HEK293T (cell line): ENCODE measurements around the gene CYP1A1.

Source experiments
- BHLHE40 ChIP-seq: fragments of 450-650 bp; IDR thresholded peaks from 2 replicates; pipeline ENCODE4 v1.6.1; 2016; ENCODE audit warnings: mild to moderate bottlenecking, moderate library complexity, borderline replicate concordance
- CTBP1 ChIP-seq: fragments of 450-650 bp; IDR thresholded peaks from 2 replicates; pipeline ENCODE4 v1.6.1; 2016; ENCODE audit warnings: borderline replicate concordance
- ELF4 ChIP-seq: fragments of 450-650 bp; IDR thresholded peaks from 2 replicates; pipeline ENCODE4 v1.6.1; 2017; ENCODE audit warnings: antibody characterized with exemption
- FOXK2 ChIP-seq: fragments of 450-650 bp; IDR thresholded peaks from 2 replicates; pipeline ENCODE4 v1.6.1; 2016; ENCODE audit warnings: mild to moderate bottlenecking
- FOXM1 ChIP-seq: fragments of 450-650 bp; IDR thresholded peaks from 2 replicates; pipeline ENCODE4 v1.6.1; 2017; ENCODE audit warnings: mild to moderate bottlenecking, borderline replicate concordance
- L3MBTL2 ChIP-seq: fragments of 450-650 bp; conservative IDR thresholded peaks from 2 replicates; pipeline ENCODE4 v1.6.1; 2016; ENCODE audit warnings: mild to moderate bottlenecking
- LEF1 ChIP-seq: fragments of 450-650 bp; IDR thresholded peaks from 2 replicates; pipeline ENCODE4 v1.6.1; 2017; ENCODE audit warnings: mild to moderate bottlenecking, borderline replicate concordance
- NFRKB ChIP-seq: fragments of 450-650 bp; IDR thresholded peaks from 2 replicates; pipeline ENCODE4 v1.6.1; 2016; ENCODE audit warnings: mild to moderate bottlenecking, moderate library complexity
- SP1 ChIP-seq: fragments of 450-650 bp; IDR thresholded peaks from 2 replicates; pipeline ENCODE4 v1.6.1; 2017
- SUZ12 ChIP-seq: fragments of 450-650 bp; IDR thresholded peaks from 2 replicates; pipeline ENCODE4 v1.6.1; 2016; ENCODE audit warnings: mild to moderate bottlenecking
- TARDBP ChIP-seq: fragments of 450-650 bp; IDR thresholded peaks from 2 replicates; pipeline ENCODE4 v1.6.1; 2016
- ZNF384 ChIP-seq: fragments of 450-650 bp; IDR thresholded peaks from 2 replicates; pipeline ENCODE4 v1.6.1; 2016

DNA sequence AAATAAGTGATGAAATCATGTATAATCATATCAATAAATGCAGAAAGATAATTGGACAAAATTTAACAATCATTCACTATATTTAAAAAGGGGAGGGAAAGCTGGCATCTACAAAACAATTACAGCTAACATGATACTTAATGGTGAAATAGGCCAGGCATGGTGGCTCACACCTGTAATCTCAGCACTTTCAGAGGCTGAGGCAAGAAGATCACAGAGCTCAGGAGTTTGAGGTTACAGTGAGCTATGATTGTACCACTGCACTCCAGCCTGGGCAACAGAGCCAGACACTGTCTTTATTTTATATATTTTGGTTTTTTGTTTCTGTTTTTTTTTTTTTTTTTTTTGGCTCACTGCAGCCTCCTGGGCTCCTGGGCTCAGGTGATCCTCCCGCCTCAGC is 41.6 kb downstream of the CYP1A1 start:
- TF ChIP-seq FOXK2 (no peak), NFRKB (no peak), ELF4 (no peak), SUZ12 (no peak), SP1 (no peak), BHLHE40 (no peak), TARDBP (no peak), ZNF384 (no peak), CTBP1 (no peak), L3MBTL2 (no peak), FOXM1 (no peak), LEF1 (no peak)
